HFF-Myc (cell line): ENCODE measurements around the gene NF1.
A peak's percentile ranks its signal among the peaks of the same experiment; 100 is the strongest.
"Not testable (repeated sequence)": the region's sequence is repeated elsewhere in the genome, so short reads cannot be mapped to it uniquely, and the experiment has no call there.

Source experiments
- DNase-seq: peaks from one replicate; pipeline ENCODE4 v3.0.0-alpha.2; 2011; ENCODE audit warnings: low read depth; ENCODE audit errors: extremely low read depth
- H3K4me3 ChIP-seq: replicated peaks from 2 replicates; pipeline ENCODE4 v1.5.1; 2011; ENCODE audit warnings: low read depth, mild to moderate bottlenecking, control low read depth, low read length
- TF ChIP-seq, protein P1 (sequence below): IDR thresholded peaks from 2 replicates; pipeline ENCODE4 v1.5.1; 2012; ENCODE audit warnings: mild to moderate bottlenecking, low read depth, low read length, control low read depth; ENCODE audit errors: missing control alignments

NF1 gene

DNA sequence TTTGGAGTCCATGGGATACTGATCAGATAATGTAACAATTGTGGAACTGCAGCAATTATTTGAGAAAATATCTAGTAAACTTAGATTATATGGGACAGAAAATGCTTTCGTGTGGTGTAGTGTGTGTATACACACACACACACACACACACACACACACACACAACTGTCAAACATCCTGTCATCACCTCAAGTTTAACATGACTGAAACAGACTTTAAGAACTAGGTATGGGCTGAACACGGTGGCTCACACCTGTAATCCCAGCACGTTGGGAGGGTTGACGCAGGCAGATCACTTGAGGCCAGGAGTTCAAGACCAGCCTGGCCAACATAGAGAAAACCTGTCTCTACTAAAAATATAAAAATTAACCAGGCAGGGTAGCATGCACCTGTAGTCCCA, 227.2 kb downstream of the NF1 start:
- DNase-seq, result no peak
- TF ChIP-seq, protein P1, sequence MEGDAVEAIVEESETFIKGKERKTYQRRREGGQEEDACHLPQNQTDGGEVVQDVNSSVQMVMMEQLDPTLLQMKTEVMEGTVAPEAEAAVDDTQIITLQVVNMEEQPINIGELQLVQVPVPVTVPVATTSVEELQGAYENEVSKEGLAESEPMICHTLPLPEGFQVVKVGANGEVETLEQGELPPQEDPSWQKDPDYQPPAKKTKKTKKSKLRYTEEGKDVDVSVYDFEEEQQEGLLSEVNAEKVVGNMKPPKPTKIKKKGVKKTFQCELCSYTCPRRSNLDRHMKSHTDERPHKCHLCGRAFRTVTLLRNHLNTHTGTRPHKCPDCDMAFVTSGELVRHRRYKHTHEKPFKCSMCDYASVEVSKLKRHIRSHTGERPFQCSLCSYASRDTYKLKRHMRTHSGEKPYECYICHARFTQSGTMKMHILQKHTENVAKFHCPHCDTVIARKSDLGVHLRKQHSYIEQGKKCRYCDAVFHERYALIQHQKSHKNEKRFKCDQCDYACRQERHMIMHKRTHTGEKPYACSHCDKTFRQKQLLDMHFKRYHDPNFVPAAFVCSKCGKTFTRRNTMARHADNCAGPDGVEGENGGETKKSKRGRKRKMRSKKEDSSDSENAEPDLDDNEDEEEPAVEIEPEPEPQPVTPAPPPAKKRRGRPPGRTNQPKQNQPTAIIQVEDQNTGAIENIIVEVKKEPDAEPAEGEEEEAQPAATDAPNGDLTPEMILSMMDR, result no peak
- H3K4me3 ChIP-seq, result no peak overlapping the region

DNA sequence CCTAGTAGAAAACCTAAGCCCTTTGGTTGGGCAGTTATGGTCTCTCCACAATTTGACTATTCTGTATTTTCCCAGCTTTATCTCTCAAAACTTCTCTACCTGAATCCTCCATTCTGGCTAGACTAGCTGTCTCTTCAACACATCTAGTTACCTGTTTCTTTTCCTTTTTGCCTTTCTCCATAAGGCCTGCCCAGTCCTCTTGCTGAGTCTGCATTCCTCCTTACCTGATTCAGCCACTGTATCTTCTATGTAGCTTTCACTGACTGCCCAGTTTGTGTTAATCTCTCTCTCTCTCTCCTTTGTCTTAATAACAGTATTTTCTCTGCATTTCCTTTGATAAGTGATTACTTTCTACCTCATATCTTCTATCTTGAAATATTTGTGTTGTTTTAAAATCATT, 228.8 kb downstream of the NF1 start:
- no peak overlapping the region for H3K4me3 ChIP-seq
- TF ChIP-seq, protein P1, result no peak
- DNase-seq, result no peak

DNA sequence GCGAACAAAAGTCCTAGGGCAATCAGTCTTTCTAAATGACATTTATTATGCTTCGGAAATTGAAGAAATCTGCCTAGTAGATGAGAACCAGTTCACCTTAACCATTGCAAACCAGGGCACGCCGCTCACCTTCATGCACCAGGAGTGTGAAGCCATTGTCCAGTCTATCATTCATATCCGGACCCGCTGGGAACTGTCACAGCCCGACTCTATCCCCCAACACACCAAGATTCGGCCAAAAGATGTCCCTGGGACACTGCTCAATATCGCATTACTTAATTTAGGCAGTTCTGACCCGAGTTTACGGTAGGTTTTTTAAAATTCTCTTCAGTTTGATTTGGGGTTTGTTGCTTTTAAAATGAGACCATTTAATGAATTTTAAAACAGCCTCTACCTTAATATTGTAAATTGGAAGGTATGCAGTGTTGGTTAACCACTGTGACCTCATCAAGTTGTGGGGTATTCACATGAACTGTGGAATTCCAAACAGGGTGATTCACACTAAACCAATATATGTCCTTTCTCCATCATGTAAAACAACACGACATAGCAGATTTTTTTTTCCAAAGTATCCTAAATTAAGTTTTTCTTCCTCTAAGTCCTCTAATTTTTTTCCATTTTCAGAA, 232.9 kb downstream of the NF1 start:
- H3K4me3 ChIP-seq, result no peak overlapping the region
- TF ChIP-seq, protein P1, result no peak
- peak; percentile 50 for DNase-seq

DNA sequence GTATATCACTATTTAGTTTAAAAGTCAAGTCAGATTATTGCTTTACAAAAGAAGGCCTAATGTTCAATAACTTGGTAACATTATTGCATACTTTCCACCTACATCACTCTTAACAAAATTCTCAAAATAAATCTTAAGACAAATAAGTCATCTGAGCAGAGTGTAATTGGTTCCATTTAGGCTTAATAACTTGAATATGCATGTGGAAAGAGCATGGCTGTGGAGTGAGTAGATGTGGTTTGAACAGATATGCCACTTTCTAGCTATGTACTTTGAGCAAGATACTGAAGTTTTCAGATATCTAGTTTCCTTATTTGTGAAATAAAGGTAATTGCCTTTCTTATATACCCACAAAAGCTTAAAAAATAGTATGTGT, 233.4 kb downstream of the NF1 start:
- H3K4me3 ChIP-seq, result no peak overlapping the region
- peak; percentile 15 for DNase-seq
- TF ChIP-seq, protein P1, result no peak

DNA sequence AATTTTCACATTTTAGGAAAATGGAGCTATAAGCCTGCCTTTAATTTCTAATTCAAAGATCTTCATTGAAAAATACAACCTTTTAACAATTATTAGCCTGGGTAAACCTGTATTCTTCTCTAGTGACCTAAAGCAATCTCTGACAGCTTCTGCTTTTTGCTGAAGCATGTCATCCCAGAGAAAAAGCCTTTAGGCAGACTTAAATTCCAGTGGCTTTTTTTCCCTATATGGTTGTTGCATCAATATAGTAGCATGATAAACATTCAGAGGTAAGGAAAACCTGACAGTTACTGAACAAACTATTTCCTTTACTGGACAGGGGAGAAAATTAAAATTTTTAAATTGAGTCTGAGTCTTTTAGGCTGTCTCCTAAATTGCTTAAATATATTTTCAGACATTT, 234.4 kb downstream of the NF1 start:
- TF ChIP-seq, protein P1, result no peak
- DNase-seq, result no peak
- no peak overlapping the region for H3K4me3 ChIP-seq

DNA sequence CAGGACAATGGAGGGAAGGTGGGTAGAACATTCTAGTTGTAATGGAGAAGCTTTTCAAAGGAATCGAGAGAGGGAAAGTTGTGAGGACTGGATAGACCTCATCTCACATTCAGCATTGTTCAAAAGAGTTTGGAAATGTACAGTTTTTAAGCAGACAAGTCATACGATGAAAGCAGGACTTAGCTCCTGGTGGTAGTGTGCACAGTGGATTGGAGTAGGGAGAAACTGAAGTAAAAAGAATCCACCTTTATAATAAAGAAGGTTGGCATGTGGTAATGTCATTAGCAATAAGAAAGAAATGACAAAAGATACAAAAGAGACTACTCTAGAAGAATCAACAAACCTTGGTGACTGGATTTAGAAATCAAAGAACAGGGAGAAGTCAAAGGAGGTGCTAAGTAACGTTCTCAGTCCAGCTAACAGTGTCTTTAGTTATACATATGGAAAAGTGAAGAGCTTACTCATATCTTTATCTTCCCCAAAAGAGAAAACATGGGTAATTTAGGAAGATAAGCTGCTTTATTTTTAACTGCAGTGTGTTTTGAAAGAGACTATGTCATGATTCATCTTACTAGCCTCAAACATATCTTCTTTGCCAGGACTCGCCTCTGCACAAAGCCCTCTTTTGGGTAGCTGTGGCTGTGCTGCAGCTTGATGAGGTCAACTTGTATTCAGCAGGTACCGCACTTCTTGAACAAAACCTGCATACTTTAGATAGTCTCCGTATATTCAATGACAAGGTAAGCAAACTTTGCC, 245.3 kb downstream of the NF1 start:
- DNase-seq, result no peak
- no peak overlapping the region for H3K4me3 ChIP-seq
- TF ChIP-seq, protein P1, result no peak

DNA sequence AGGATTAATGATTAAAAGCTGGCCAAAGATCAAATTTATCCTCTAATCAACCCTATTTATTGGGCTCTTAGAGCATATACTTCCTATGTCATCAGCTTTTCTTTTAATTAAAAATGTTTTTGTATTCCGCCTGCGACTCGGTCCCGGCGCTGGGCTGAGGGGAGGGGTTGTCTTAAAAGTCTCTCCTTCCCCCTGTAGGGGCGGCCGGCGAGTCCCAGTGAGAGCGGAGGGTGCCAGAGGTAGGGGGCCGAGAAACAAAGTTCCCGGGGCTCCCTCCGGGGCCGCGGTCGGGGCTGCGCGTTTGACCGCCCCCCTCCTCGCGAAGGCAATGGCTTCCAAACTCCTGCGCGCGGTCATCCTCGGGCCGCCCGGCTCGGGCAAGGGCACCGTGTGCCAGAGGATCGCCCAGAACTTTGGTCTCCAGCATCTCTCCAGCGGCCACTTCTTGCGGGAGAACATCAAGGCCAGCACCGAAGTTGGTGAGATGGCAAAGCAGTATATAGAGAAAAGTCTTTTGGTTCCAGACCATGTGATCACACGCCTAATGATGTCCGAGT, 250.5 kb downstream of the NF1 start:
- not testable (repeated sequence) for H3K4me3 ChIP-seq, DNase-seq
